GM20000 (cell line): Measurements from ENCODE around the gene RASA1.

Experiments
- DNase-seq: peaks from one replicate; pipeline ENCODE4 v3.0.0; 2012; ENCODE audit warnings: low spot score
- TF ChIP-seq, protein P1 (sequence below): IDR thresholded peaks from 2 replicates; pipeline ENCODE4 v1.5.1; 2012; ENCODE audit warnings: mild to moderate bottlenecking, control low read depth; ENCODE audit errors: extremely low read depth, missing control alignments

Gene RASA1

DNA sequence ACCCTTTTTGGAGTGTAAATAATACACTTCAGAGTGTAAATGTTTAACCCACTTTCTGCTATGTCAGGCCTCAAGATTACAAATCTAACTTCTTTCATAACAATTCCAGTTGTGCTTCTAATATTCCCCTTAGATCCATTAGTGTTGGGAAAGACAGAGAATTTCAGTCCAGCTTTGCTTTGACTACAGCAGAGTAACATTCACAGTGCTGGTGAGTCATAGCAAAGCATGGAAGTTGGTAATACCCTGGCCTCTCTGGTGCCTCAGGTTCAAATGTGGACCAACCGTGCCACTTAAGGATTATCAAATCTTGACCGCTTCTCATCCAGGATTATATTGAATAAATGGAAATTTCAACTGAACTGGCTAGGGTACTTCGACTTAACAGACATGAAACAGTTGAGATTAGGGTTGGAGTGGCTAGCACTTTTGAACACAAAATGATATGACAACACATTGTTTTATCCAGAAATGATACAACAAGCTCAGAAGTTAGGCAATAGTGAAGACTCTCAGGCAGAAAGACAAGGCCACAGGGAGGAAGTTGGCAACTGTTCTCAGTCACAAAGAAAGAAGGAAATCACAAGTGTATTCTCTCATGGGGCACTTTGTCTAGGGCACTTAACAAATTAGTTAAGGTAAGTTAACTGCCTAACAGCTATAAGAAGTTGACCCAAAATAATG lies 24.4 kb upstream of the RASA1 start:
- TF ChIP-seq, protein P1, sequence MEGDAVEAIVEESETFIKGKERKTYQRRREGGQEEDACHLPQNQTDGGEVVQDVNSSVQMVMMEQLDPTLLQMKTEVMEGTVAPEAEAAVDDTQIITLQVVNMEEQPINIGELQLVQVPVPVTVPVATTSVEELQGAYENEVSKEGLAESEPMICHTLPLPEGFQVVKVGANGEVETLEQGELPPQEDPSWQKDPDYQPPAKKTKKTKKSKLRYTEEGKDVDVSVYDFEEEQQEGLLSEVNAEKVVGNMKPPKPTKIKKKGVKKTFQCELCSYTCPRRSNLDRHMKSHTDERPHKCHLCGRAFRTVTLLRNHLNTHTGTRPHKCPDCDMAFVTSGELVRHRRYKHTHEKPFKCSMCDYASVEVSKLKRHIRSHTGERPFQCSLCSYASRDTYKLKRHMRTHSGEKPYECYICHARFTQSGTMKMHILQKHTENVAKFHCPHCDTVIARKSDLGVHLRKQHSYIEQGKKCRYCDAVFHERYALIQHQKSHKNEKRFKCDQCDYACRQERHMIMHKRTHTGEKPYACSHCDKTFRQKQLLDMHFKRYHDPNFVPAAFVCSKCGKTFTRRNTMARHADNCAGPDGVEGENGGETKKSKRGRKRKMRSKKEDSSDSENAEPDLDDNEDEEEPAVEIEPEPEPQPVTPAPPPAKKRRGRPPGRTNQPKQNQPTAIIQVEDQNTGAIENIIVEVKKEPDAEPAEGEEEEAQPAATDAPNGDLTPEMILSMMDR: no peak
- DNase-seq: no peak

DNA sequence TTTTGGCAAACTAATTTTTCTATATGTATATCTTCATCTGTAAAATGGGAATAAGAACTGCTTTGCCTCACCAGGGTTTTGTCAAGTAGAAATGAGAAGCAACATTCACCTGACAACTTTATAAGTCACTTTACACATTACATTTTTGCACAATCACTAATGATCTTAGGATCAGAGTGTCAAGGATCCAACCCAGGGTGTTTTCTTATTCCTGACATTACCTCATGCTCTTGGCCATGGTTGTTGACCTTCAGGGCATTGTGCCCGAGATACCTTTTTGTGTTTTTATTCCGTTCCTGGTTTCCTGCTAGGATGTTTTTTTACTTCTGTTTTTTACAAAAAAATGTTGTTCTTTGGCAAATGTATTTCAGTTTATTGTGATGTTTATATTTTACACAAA lies 22.2 kb upstream of the RASA1 start:
- TF ChIP-seq, protein P1: no peak
- DNase-seq: no peak

DNA sequence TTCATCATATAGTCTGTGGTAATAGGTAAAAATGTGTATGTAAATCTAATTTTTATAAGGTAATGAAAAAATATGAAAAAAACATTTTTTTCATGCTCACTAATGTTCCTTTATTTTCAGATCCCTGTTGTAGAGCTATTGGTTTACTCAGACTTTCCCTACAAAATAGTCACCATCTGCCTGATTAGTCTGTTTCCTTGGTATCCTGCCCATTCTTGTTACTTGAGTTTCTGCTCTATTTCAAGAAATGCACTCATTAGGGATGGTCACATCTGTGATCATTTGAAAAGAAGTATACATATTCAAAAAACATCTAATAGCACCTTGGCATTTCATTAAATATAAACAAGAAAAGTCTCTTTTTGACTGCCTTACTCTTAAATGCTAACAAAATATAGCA lies 21.6 kb upstream of the RASA1 start:
- TF ChIP-seq, protein P1: no peak
- no peak for DNase-seq

DNA sequence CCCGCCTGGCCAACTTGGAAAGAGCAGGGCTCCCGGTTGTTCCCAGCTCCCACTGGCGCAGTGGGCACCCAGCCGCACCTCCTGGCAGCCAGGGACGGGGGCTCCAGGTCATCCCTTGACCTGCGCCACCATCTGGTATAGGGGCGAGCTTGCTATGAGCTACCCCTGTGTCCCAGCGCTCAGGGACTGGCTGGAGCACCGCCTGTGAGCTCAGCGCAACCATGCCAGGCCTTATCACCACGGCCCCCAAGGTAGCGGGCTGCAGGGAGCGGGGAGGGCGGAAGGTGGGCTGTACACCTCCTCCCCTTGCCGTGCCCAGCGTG lies 15.4 kb upstream of the RASA1 start:
- no peak for DNase-seq
- TF ChIP-seq, protein P1: no peak

DNA sequence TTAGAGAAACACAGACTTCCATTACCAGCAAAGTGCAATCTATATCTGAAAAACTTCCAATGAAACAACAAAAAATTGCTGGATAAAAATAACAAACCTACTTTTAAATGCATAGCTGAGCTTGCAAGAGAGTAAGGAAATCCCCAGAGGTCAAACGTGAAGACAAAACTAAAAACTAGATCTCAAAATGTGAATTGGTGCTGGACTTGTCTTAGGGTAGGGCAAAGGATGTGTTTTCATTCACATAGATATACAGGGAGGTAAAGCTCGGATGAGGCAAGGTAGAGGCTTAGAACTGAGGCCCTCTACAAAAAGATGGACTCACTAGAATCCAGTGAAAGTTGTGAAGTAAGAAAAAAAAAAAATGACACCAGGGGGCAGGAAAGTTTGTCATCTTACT lies 13.6 kb upstream of the RASA1 start:
- TF ChIP-seq, protein P1: no peak
- DNase-seq: no peak

DNA sequence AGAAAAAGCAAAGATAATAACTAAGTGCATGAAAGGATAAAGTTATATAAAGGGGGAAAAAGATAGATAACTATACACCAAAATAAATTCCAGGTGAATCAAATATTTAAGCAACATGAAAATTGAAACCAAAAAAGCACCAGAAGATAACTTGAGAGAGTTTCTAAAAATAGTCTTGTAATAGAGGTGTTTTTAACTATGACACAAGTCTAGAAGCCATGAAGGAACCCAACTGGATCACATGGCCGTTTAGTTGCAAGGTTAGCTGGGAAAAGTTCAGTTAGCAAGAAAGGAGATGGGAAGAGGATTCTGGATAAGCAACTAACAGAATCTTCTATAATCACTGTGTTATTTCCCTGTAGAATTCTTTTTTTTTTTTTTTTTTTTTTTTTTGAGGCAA lies 9.2 kb upstream of the RASA1 start:
- TF ChIP-seq, protein P1: no peak
- DNase-seq: no peak

DNA sequence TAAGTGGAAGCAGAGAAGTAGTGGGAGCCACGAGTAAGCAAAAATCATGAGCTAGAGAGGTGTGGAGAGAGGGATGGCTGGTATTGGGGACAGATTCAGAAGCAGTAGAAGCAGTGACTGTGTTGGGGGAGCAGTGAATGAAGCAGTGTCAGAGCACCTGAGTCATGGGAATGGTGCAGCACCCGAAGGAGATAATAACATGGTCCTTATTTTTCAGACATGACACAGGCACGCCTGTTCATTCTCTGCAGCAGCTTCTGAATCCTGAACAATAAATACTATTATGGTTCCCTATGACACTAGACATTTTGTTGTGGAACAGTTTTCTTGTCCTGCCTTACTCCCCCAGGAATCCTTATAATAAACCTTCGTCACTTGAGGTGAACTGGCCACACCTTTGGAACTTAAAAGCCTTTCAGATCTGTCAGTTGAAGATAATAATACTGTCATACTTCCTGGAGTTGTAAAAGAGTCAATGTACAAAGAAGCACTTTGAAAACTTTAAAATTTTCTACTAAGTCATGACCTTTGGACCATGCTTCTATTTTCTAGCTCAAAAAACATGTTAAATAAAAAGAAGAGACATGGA lies 7.0 kb upstream of the RASA1 start:
- no peak for DNase-seq
- TF ChIP-seq, protein P1: no peak
